A673 (cell line): Measurements from ENCODE around the gene RNU6-9. TPM values are rescaled to one million over a fixed set of nuclear protein-coding genes. Genes with fewer than 3 reads are reported as not detected.
A peak's percentile ranks its signal among the peaks of the same experiment; 100 is the strongest.
"Not testable (repeated sequence)": the region's sequence is repeated elsewhere in the genome, so short reads cannot be mapped to it uniquely, and the experiment has no call there.

ENCODE experiments used
- BruUV-seq: library from RNA; stranded (reverse); fragments of 400-500 nt; replicated peaks from 2 replicates; lab custom pipeline; 2021; lab: Mats Ljungman, UMichigan
- CTCF ChIA-PET: fragments of 300-600 bp; sonication (Branson Sonifier 250); formaldehyde crosslinking; loops from one replicate; lab custom pipeline; 2022; ENCODE audit warnings: antibody characterized with exemption; lab: Charles Lee
- POLR2A ChIA-PET: fragments of 300-600 bp; sonication (Branson Sonifier 250); formaldehyde crosslinking; loops from one replicate; lab custom pipeline; 2022; ENCODE audit warnings: antibody characterized with exemption; ENCODE audit not compliant: low non-redundant PET; lab: Charles Lee
- DNase-seq: peaks from one replicate; pipeline ENCODE4 v3.0.0-alpha.2; 2015; ENCODE audit warnings: low spot score
- H3K27ac ChIP-seq: fragments of 200-600 bp; sonication (generic); 2 replicates; pipeline ENCODE4 v1.5.1; 2016; ENCODE audit warnings: mixed run types, low read depth, mild to moderate bottlenecking, mixed read lengths, antibody characterized with exemption, low read length; ENCODE audit not compliant: poor library complexity, severe bottlenecking
- H3K27me3 ChIP-seq: fragments of 200-600 bp; sonication (generic); replicated peaks from 2 replicates; pipeline ENCODE4 v1.6.1; 2017; ENCODE audit warnings: mixed run types, low read depth, mild to moderate bottlenecking, mixed read lengths, antibody characterized with exemption, low read length; ENCODE audit not compliant: insufficient read depth, poor library complexity
- H3K36me3 ChIP-seq: fragments of 200-600 bp; sonication (generic); 2 replicates; pipeline ENCODE4 v1.6.1; 2016; ENCODE audit warnings: mixed run types, mild to moderate bottlenecking, mixed read lengths, antibody characterized with exemption, low read length; ENCODE audit not compliant: insufficient read depth, poor library complexity, severe bottlenecking
- H3K4me1 ChIP-seq: fragments of 200-600 bp; sonication (generic); 2 replicates; pipeline ENCODE4 v1.6.1; 2017; ENCODE audit warnings: mixed run types, mild to moderate bottlenecking, mixed read lengths, antibody characterized with exemption, low read length; ENCODE audit not compliant: insufficient read depth, poor library complexity, severe bottlenecking
- H3K4me3 ChIP-seq: fragments of 200-600 bp; sonication (generic); 2 replicates; pipeline ENCODE4 v1.5.1; 2016; ENCODE audit warnings: low read depth, mixed run types, mild to moderate bottlenecking, mixed read lengths, low read length; ENCODE audit not compliant: poor library complexity, severe bottlenecking
- H3K9me3 ChIP-seq: fragments of 200-600 bp; sonication (generic); 2 replicates; pipeline ENCODE4 v1.6.1; 2016; ENCODE audit warnings: mixed run types, low read depth, mild to moderate bottlenecking, mixed read lengths, antibody characterized with exemption, low read length; ENCODE audit not compliant: poor library complexity, severe bottlenecking
- EZH2 ChIP-seq: fragments of 200-600 bp; sonication (generic); IDR thresholded peaks from 2 replicates; pipeline ENCODE4 v1.6.1; 2017; ENCODE audit warnings: borderline replicate concordance, low read depth, mild to moderate bottlenecking, mixed read lengths, antibody characterized with exemption, low read length; ENCODE audit not compliant: poor library complexity, severe bottlenecking
- intact Hi-C: fragments of 100-400 bp; cut with micrococcal nuclease; formaldehyde crosslinking; loops from one replicate; pipeline ENCODE4 v1.10.0; 2022; ENCODE audit not compliant: unreplicated experiment
- total RNA-seq: library from RNA; stranded (reverse); gene quantifications from 2 replicates; pipeline ENCODE4 v1.2.3, GENCODE V29; 2021
- TF ChIP-seq, protein P1 (sequence below): fragments of 300-800, 200-600 bp; sonication (generic); conservative IDR thresholded peaks from 2 replicates; pipeline ENCODE4 v1.5.1; 2017; ENCODE audit warnings: low read depth, mild to moderate bottlenecking, antibody characterized with exemption, low read length, moderate library complexity, mixed read lengths

RNU6-9 gene
- total RNA-seq, 1 experiment from 2014 or later: not detected

DNA sequence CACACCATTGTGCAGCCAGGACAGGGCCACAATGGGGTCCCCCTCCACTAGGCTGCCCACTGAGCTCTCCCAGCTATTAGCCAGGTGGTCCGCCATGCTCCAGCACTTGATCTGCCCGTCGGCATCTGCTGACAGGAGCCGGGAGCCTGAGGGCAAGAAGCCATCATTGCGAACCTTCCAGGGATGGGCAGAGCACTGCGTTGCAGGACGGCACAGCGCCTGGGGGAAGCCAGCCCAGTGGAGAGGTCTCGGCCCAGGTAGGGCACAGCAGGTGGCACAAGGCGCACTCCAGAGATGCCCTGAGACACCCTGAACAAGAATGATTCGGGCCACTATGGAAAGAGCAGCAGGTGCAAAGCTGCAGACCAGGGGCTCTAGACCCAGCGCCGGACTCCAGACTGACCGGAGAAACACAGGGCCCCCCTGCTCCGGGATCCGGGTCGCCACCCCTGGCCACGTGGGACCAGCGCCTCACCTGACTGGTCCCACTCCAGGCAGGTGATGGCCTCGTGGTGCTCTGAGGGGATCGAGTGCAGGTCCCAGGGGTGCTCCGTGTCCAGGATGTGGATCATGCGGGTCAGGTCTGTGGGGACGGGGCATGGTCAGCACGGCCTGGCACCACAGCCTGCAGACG is 3.5 kb upstream of the RNU6-9 start:
- H3K4me3 ChIP-seq: no peak overlapping the region
- CTCF ChIA-PET: no interaction called here
- POLR2A ChIA-PET: no interaction called here
- no peaks in the 10 kb centered on the region for H3K27me3 ChIP-seq
- H3K4me1 ChIP-seq: no peaks in the 10 kb centered on the region
- TF ChIP-seq, protein P1, sequence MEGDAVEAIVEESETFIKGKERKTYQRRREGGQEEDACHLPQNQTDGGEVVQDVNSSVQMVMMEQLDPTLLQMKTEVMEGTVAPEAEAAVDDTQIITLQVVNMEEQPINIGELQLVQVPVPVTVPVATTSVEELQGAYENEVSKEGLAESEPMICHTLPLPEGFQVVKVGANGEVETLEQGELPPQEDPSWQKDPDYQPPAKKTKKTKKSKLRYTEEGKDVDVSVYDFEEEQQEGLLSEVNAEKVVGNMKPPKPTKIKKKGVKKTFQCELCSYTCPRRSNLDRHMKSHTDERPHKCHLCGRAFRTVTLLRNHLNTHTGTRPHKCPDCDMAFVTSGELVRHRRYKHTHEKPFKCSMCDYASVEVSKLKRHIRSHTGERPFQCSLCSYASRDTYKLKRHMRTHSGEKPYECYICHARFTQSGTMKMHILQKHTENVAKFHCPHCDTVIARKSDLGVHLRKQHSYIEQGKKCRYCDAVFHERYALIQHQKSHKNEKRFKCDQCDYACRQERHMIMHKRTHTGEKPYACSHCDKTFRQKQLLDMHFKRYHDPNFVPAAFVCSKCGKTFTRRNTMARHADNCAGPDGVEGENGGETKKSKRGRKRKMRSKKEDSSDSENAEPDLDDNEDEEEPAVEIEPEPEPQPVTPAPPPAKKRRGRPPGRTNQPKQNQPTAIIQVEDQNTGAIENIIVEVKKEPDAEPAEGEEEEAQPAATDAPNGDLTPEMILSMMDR: no peak
- TF ChIP-seq EZH2: no peak
- H3K9me3 ChIP-seq: no peaks in the 10 kb centered on the region
- no peak overlapping the region for H3K27ac ChIP-seq
- BruUV-seq: no TSS peak
- no peak for DNase-seq
- intact Hi-C loops: no loop called here
- H3K36me3 ChIP-seq: peaks cover 32% of the 10 kb centered on the region

GRCh38 chr19:890831-891230 is 2.5 kb upstream of the RNU6-9 start:
- Histone ChIP-seq H3K27ac (no peak overlapping the region), H3K9me3 (no peaks in the 10 kb centered on the region), H3K4me1 (no peaks in the 10 kb centered on the region), H3K27me3 (no peaks in the 10 kb centered on the region), H3K4me3 (no peak overlapping the region), H3K36me3 (peaks cover 24% of the 10 kb centered on the region)
- ChIA-PET CTCF (no interaction called here), POLR2A (no interaction called here)
- no peak for DNase-seq
- intact Hi-C loops: no loop called here
- TF ChIP-seq, protein P1: no peak
- BruUV-seq: no TSS peak

GRCh38 chr19:891421-892200 is 1.7 kb upstream of the RNU6-9 start:
- H3K36me3 ChIP-seq: peaks cover 24% of the 10 kb centered on the region
- BruUV-seq, H3K4me1 ChIP-seq, DNase-seq, POLR2A ChIA-PET, intact Hi-C loops, H3K27me3 ChIP-seq, CTCF ChIA-PET, H3K9me3 ChIP-seq: not testable (repeated sequence)
- H3K4me3 ChIP-seq: peak overlapping the region; percentile 82
- H3K27ac ChIP-seq: peak overlapping the region; percentile 98
